ENCODE measurements around the gene MRAP. TPM values are rescaled to one million over a fixed set of nuclear protein-coding genes. Genes with fewer than 3 reads are reported as not detected.
"Not testable (repeated sequence)": the region's sequence is repeated elsewhere in the genome, so short reads cannot be mapped to it uniquely, and the experiment has no call there.

Gene MRAP
- total RNA-seq, result 1 to 10 TPM in 1 of 4 donors, under 1 TPM in 1, not detected in 2; 0.32 to 3.2 TPM
- 4.7 TPM for polyA plus RNA-seq
- long read RNA-seq, donor 1, result 0 reads
- long read RNA-seq, donor 2, result 0 reads
- long read RNA-seq, donor 3, partial matches to known transcripts, result 0 of 2 reads
- long read RNA-seq, donor 3, other reads (novel, unspliced or antisense), result 0 of 2 reads
- long read RNA-seq, donor 4, result 0 reads

DNA sequence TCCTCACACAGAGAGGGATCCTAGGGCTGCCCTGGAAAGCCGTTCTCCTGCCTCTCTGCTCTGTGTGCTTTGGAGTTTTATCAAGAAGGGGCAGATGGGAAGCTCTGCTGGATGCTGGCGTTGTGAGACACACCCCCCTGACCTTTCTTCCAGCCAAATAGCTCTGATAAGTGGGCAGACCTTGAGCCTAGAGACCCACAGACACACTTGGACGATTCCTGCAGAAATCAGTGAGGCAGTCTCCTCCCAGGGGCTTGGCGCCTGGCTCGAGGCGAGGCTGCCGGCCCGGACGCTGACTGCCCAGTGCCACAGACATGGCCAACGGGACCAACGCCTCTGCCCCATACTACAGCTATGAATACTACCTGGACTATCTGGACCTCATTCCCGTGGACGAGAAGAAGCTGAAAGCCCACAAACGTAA lies at the start of gene MRAP:
Gene MRAP, plus strand, starts transcription at position 198 of the 424 bp plus-strand sequence. Its CDS starts 117 bp downstream, at position 315.
- H3K27ac ChIP-seq (ENCODE audit: low read length), result peak within 1 kb of the TSS; percentile 33
- DNase-seq (peak in 2 of 3 donors; percentile 68 to 73), ATAC-seq (peak; percentile 80 to 82)
- WGBS, result 72% methylated on average over 14 of the region's 14 CpGs
- no peaks in the 10 kb centered on the region for H3K9me3 ChIP-seq (ENCODE audit: control insufficient read depth, low read length)
- H3K27me3 ChIP-seq (ENCODE audit: control insufficient read depth, insufficient read depth), result no peaks in the 10 kb centered on the region
- no peaks in the 10 kb centered on the region for H3K4me1 ChIP-seq (ENCODE audit: control insufficient read depth, insufficient read depth, low read length)
- H3K4me3 ChIP-seq (ENCODE audit: low read length), result no peak within 1 kb of the TSS
- intact Hi-C loops (cut with DNase I), result no loop called here

DNA sequence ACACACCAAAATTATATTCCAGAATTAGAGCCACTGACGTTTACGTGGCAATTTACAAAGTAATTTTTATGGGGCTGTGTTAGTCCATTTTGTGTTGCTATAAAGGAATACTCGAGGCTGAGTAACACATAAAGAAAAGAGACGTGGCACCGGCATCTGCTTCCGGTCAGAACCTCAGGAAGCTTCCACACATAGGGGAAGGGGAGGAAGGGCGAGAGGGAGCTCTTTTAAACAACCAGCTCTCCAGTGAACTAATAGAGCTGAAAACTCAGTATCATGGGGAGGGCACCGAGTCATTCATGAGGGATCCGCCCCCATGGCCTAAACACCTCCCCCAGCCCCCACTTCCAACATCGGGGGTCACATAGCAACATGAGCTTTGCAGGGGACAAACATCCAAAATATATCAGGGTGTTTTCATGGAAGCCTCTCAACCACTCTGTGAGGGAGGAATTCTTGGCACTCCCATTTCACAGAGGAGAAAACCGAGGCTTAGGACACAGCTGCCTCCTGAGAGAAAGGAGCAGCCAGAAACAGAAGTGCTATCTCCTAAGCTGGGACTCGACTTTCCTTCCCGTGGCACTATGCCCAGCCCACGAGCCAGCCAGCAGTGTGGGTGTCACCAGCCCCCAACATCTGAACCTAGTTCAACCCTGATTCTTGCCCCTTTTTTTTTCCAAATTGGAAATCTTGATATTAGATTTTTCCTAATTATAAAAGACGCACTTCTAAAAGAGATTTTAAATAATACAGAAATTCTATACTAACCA lies 49.0 kb upstream of the MRAP start:
- Histone ChIP-seq H3K9me3 (ENCODE audit: control insufficient read depth, low read length) (no peaks in the 10 kb centered on the region), H3K4me1 (ENCODE audit: control insufficient read depth, insufficient read depth, low read length) (peaks cover 5% of the 10 kb centered on the region), H3K27me3 (ENCODE audit: control insufficient read depth, insufficient read depth) (no peaks in the 10 kb centered on the region), H3K4me3 (ENCODE audit: low read length) (no peak overlapping the region), H3K27ac (ENCODE audit: low read length) (no peak overlapping the region)
- intact Hi-C loops (cut with DNase I), result no loop called here
- 66% methylated on average over 15 of the region's 15 CpGs for WGBS
- ATAC-seq (no peak), DNase-seq (peak; percentile 22 to 80 (median 76))

DNA sequence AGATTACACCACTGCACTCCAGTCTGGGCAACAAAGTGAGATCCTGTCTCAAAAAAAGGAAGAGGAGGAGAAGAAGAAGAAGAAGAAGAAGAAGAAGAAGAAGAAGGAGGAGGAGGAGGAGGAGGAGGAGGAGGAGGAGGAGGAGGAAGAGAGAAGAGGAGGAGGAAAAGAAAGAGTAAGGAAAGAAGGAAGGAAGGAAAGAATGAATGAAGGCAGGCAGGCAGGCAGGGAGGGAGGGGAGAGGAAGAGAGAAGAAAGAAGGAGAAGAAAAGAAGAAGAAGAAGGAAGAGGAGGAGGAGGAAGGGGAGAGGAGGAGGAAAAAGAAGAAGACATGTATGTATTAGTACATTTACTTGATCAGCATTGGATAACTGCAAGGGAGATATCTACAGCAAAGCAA lies 46.5 kb upstream of the MRAP start:
- ATAC-seq, result no peak
- H3K9me3 ChIP-seq (ENCODE audit: control insufficient read depth, low read length), result no peaks in the 10 kb centered on the region
- H3K4me3 ChIP-seq (ENCODE audit: low read length), result no peak overlapping the region
- intact Hi-C loops (cut with DNase I), result no loop called here
- peaks cover 5% of the 10 kb centered on the region for H3K4me1 ChIP-seq (ENCODE audit: control insufficient read depth, insufficient read depth, low read length)
- no peak for DNase-seq
- H3K27ac ChIP-seq (ENCODE audit: low read length), result no peak overlapping the region
- no peaks in the 10 kb centered on the region for H3K27me3 ChIP-seq (ENCODE audit: control insufficient read depth, insufficient read depth)

DNA sequence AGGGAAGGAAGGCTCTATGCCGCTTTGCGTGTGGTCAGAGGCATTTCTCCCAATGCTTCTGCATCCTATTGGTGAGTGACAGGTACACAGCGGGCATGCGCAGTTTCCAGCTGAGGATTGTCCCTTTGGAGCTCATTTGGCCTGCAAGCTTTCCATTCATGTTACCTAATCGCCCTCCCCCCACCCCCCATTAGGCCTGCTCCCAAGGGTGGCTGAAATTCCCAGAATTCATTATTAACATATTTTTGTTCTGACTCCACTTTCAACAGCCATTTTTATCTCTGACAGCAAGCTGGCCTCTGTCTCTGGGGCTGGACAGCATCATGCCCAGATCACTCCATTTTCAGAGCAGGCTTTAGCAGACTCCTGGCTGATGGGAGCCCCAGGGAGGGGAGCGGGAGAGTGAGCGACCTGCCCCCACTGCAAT lies 45.4 kb upstream of the MRAP start:
- Histone ChIP-seq H3K27ac (ENCODE audit: low read length) (no peak overlapping the region), H3K9me3 (ENCODE audit: control insufficient read depth, low read length) (no peaks in the 10 kb centered on the region), H3K27me3 (ENCODE audit: control insufficient read depth, insufficient read depth) (no peaks in the 10 kb centered on the region), H3K4me3 (ENCODE audit: low read length) (no peak overlapping the region), H3K4me1 (ENCODE audit: control insufficient read depth, insufficient read depth, low read length) (peaks cover 5% of the 10 kb centered on the region)
- peak; percentile 72 to 81 for ATAC-seq
- intact Hi-C loops (cut with DNase I), result no loop called here
- DNase-seq, result peak; percentile 70 to 89 (median 87)
- WGBS, result 48% methylated on average over 7 of the region's 7 CpGs

DNA sequence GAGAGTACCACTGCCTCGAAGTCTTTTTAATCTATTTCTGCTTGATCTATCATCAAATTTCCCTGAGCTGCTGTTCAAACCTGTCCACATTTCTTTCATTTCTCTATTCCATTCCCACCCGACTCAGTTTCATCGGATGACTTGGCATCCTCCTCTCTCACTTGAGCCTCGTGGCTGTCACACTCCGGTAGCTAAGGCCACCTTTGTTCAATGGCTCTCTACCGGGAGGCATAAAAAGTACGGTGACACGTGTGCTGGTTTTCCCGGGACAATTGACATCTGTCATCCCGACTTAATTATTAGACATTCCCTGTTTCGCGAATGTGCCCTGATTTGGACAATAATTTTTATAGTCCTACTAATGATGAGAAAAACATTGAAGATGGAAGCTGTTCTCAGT lies 42.4 kb upstream of the MRAP start:
- Histone ChIP-seq H3K9me3 (ENCODE audit: control insufficient read depth, low read length) (no peaks in the 10 kb centered on the region), H3K27me3 (ENCODE audit: control insufficient read depth, insufficient read depth) (no peaks in the 10 kb centered on the region), H3K27ac (ENCODE audit: low read length) (no peak overlapping the region), H3K4me3 (ENCODE audit: low read length) (no peak overlapping the region), H3K4me1 (ENCODE audit: control insufficient read depth, insufficient read depth, low read length) (peaks cover 5% of the 10 kb centered on the region)
- ATAC-seq (no peak), DNase-seq (no peak)
- intact Hi-C loops (cut with DNase I), result loop anchor here (5.0 kb wide), 4 partner anchors 159 to 469 kb away; partner anchors contain the start of gene HUNK (in 1 of the 4)
- 52% methylated on average over 12 of the region's 12 CpGs for WGBS

DNA sequence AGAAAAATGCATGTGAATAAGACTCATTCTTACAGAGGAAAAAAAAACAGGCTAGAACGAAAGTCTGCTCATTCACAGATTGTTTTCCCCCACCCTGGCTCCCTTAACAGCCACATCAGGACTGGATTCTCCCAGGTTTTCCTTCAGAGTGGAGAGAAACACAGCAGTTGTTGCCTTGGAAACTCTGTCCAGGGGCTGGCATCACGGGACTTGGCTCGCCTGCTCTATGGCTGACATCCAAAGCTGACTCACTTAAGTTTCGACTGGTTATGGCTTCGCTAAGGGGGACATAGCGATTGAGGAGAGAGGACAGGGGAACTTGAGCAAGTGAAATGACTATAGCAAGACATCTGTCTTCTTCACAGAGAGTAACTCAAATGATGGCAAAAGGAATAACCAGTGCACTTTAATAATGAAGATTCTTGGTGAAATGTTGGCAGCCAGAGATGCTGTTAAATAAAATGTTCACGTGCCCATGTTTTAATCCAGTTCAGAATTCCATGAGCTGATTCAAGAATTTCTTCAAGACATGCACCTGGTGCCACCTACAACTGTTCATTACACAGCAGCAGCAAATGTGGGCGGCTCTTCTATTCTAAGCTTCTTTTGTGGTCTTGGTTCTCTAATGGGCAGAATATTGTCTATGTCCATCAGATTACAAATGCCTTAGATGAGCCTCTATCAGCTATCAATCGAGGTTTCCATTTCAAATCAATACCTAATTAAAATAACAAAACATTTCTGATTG lies 41.6 kb upstream of the MRAP start:
- DNase-seq (peak; percentile 70 to 85 (median 83)), ATAC-seq (peak; percentile 64 to 83)
- WGBS, result 35% methylated on average over 9 of the region's 9 CpGs
- no peak overlapping the region for H3K4me3 ChIP-seq (ENCODE audit: low read length)
- intact Hi-C loops (cut with DNase I), result loop anchor here (5.0 kb wide), 4 partner anchors 160 to 470 kb away; partner anchors contain the start of gene HUNK (in 1 of the 4)
- H3K4me1 ChIP-seq (ENCODE audit: control insufficient read depth, insufficient read depth, low read length), result peaks cover 5% of the 10 kb centered on the region
- H3K27me3 ChIP-seq (ENCODE audit: control insufficient read depth, insufficient read depth), result no peaks in the 10 kb centered on the region
- no peak overlapping the region for H3K27ac ChIP-seq (ENCODE audit: low read length)
- H3K9me3 ChIP-seq (ENCODE audit: control insufficient read depth, low read length), result no peaks in the 10 kb centered on the region

DNA sequence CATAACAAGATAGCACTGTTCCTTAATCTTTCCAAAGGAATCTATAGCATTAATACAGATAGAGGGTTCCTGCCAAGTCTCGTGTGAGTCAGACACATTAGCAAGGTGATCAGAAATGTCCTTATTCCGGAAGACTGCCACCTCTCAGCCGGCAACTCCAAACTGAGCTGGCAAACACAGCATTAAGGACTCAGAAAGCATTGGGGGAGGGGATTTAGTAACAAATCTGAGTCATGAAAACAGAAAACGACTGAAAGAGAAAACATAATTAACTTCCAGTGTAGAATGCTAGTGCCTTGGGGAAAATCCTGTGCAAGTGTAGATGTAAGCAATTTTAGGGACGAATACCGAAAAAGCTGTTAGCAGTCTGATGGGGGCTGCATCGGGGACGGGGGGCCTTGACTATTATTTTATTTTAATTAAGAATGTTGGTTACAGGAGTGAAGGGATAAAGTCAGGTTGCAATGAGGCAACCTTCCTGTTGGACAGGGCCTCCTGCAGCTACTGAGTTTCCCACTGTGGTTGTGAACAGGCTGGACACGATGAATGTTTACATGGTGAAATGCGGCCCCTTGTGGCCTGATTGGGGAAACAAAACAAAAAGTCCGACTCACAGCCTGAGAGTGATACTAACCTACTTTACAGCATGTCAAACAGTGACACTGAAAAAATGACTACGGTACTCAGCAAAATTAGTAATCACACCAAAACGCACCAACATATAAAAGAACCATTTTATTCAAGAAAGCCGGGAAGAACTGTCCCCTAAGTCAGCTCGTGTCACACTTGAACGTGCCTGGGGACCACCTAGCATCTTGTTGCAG lies 40.5 kb upstream of the MRAP start:
- Histone ChIP-seq H3K27me3 (ENCODE audit: control insufficient read depth, insufficient read depth) (no peaks in the 10 kb centered on the region), H3K4me1 (ENCODE audit: control insufficient read depth, insufficient read depth, low read length) (peaks cover 2% of the 10 kb centered on the region), H3K27ac (ENCODE audit: low read length) (no peak overlapping the region), H3K9me3 (ENCODE audit: control insufficient read depth, low read length) (no peaks in the 10 kb centered on the region), H3K4me3 (ENCODE audit: low read length) (no peak overlapping the region)
- ATAC-seq (peak; percentile 81), DNase-seq (peak; percentile 63 to 83 (median 70))
- 38% methylated on average over 16 of the region's 16 CpGs for WGBS
- intact Hi-C loops (cut with DNase I), result loop anchor here (1.0 to 5.0 kb wide), 6 partner anchors 161 to 471 kb away; partner anchors contain the start of gene HUNK (in 1 of the 4)

DNA sequence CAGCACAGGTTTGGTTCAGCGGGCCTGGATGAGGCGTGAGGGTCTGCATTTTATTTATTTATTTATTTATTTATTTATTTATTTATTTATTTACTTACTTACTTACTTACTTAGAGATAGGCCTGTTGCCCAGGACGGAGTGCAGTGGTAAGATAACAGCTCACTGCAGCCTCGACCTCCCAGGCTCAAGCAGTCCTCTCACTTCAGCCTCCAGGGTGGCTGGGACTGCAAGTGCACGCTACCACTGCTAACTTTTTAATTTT lies 39.9 kb upstream of the MRAP start:
- not testable (repeated sequence) for H3K27ac ChIP-seq (ENCODE audit: low read length); H3K4me3 ChIP-seq (ENCODE audit: low read length); DNase-seq; ATAC-seq; H3K4me1 ChIP-seq (ENCODE audit: control insufficient read depth, insufficient read depth, low read length); H3K9me3 ChIP-seq (ENCODE audit: control insufficient read depth, low read length); H3K27me3 ChIP-seq (ENCODE audit: control insufficient read depth, insufficient read depth)
- intact Hi-C loops (cut with DNase I), result loop anchor here (1.0 to 5.0 kb wide), 6 partner anchors 161 to 471 kb away; partner anchors contain the start of gene HUNK (in 1 of the 4)
- 87% methylated on average over 5 of the region's 5 CpGs for WGBS

DNA sequence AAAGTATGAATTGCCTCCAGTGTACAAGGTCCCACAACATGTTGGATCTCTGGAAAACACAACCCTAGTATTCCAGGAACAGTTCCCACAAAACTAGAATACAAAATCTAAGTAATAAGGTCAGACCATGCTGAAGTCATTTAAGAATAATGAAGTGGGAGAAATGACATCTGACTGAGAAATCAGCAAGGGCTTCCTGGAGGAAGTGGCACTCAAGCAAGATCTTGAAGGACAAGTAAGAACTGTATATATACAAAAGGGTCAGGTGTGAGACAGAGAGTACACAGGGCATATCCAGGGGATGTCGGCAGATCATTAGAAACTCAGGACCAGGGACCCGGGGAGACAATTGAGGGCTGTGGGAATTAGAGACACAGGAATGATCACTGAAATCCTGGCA lies 38.5 kb upstream of the MRAP start:
- intact Hi-C loops (cut with DNase I), result no loop called here
- Histone ChIP-seq H3K9me3 (ENCODE audit: control insufficient read depth, low read length) (no peaks in the 10 kb centered on the region), H3K4me3 (ENCODE audit: low read length) (no peak overlapping the region), H3K4me1 (ENCODE audit: control insufficient read depth, insufficient read depth, low read length) (no peaks in the 10 kb centered on the region), H3K27ac (ENCODE audit: low read length) (no peak overlapping the region), H3K27me3 (ENCODE audit: control insufficient read depth, insufficient read depth) (no peaks in the 10 kb centered on the region)
- 94% methylated on average over 2 of the region's 2 CpGs for WGBS
- DNase-seq (no peak), ATAC-seq (no peak)

DNA sequence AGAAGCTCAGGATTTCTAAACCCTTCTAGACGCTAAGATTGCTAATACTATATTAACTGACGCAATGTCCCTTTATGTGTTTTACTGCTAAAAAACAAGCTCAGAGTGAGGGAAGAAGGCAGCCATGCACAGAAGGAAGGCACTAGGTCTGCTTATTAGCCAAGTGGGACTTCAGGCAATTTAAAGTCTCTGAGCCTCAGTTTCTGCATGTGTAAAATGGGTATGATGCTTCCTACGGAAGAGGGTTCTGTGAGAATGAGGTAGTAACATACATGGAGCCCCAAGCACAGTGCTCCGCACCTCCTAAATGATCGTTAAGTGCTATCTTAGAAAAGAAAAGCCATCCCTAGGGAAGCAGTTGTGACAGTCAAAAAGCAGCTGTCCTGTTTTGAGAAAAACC lies 36.7 kb upstream of the MRAP start:
- no peaks in the 10 kb centered on the region for H3K27me3 ChIP-seq (ENCODE audit: control insufficient read depth, insufficient read depth)
- no peaks in the 10 kb centered on the region for H3K4me1 ChIP-seq (ENCODE audit: control insufficient read depth, insufficient read depth, low read length)
- no peak for DNase-seq
- 87% methylated on average over 5 of the region's 5 CpGs for WGBS
- H3K27ac ChIP-seq (ENCODE audit: low read length), result no peak overlapping the region
- ATAC-seq, result no peak
- H3K9me3 ChIP-seq (ENCODE audit: control insufficient read depth, low read length), result no peaks in the 10 kb centered on the region
- intact Hi-C loops (cut with DNase I), result no loop called here
- H3K4me3 ChIP-seq (ENCODE audit: low read length), result no peak overlapping the region

Data from right cardiac atrium (tissue), 5 donors.